Measurements from ENCODE around the gene IPCEF1.

- TF ChIP-seq CTCF (IDR thresholded peaks at IDR 0.05): no peak
- no peak for TF ChIP-seq EP300 (IDR thresholded peaks at IDR 0.05; ENCODE audit: low read depth)
- TF ChIP-seq POLR2A (IDR thresholded peaks at IDR 0.05): no peak
- no peak for TF ChIP-seq POLR2AphosphoS5 (IDR thresholded peaks at IDR 0.05)
Observed at GRCh38 chr6:154384191-154384590, 27.6 kb upstream of the IPCEF1 start.

All from transverse colon (tissue), 4 donors.